DOHH2 (cell line): ENCODE measurements around the gene PTPRC.

Experiments
- EZH2phosphoT487 ChIP-seq: fragments of 200-600 bp; sonication (generic); IDR thresholded peaks from 2 replicates; pipeline ENCODE4 v1.6.1; 2017; ENCODE audit warnings: borderline replicate concordance, mild to moderate bottlenecking, antibody characterized with exemption, low read length, moderate library complexity, mixed read lengths
- TF ChIP-seq, protein P1 (sequence below): fragments of 200-600 bp; sonication (generic); IDR thresholded peaks from one replicate; pipeline ENCODE4 v1.5.1; 2014; ENCODE audit warnings: antibody characterized with exemption, mild to moderate bottlenecking, low read depth, low read length; ENCODE audit not compliant: poor library complexity, severe bottlenecking

DNA sequence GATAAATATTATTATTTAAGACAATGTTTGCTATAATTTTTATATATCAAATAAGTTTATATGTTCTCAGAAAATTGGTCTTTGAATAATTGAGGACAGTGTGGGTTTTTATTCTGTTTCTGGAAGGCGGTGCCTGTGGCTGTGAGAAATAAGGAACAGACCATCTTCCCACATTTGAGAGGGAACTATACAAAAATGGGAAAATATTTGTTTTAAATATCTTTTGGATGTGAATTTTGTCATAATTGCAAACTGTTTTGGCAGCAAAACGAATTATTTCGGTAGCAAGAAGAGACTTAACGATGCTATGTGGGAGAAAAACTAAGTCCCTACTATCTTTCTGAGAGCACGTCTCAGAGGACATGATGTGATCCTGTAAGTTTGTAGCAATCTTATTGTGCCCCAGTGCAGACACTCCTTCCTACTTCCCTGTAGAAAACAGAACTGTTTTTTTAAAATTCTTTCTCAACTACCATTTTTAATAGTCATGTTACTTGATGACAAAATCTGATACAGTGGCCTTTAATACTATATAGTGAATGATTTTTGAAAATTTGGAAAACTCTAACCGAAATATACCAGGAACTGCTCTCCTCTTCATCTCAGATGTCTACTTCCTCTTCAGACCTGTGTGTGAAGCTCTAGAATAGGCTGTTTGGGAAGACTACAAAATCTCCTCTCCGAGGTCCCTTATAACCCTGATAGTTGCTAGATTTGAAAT is 25.4 kb downstream of the PTPRC start:
- TF ChIP-seq, protein P1, sequence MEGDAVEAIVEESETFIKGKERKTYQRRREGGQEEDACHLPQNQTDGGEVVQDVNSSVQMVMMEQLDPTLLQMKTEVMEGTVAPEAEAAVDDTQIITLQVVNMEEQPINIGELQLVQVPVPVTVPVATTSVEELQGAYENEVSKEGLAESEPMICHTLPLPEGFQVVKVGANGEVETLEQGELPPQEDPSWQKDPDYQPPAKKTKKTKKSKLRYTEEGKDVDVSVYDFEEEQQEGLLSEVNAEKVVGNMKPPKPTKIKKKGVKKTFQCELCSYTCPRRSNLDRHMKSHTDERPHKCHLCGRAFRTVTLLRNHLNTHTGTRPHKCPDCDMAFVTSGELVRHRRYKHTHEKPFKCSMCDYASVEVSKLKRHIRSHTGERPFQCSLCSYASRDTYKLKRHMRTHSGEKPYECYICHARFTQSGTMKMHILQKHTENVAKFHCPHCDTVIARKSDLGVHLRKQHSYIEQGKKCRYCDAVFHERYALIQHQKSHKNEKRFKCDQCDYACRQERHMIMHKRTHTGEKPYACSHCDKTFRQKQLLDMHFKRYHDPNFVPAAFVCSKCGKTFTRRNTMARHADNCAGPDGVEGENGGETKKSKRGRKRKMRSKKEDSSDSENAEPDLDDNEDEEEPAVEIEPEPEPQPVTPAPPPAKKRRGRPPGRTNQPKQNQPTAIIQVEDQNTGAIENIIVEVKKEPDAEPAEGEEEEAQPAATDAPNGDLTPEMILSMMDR = no peak
- TF ChIP-seq EZH2phosphoT487 = no peak
